ENCODE data around the gene RMND5B.

The RMND5B gene

GRCh38 chr5:178180141-178180863 is 49.5 kb downstream of the RMND5B start:
- DNase-seq (ENCODE audit: low spot score): no peak
- in situ Hi-C loops (cut with MboI; ENCODE audit: low sequenced_read_pairs, unreplicated experiment): no loop called here
- no peak for TF ChIP-seq CTCF (IDR thresholded peaks at IDR 0.05; ENCODE audit: borderline replicate concordance, control extremely low read depth, extremely low read depth, insufficient read depth, missing control alignments)

- in situ Hi-C loops (cut with MboI; ENCODE audit: low sequenced_read_pairs, unreplicated experiment): no loop called here
- TF ChIP-seq CTCF (IDR thresholded peaks at IDR 0.05; ENCODE audit: borderline replicate concordance, control extremely low read depth, extremely low read depth, insufficient read depth, missing control alignments): no peak
- DNase-seq (ENCODE audit: low spot score): no peak
Observed at GRCh38 chr5:178182158-178182876, 51.5 kb downstream of the RMND5B start.

- in situ Hi-C loops (cut with MboI; ENCODE audit: low sequenced_read_pairs, unreplicated experiment): no loop called here
- DNase-seq (ENCODE audit: low spot score): no peak
- no peak for TF ChIP-seq CTCF (IDR thresholded peaks at IDR 0.05; ENCODE audit: borderline replicate concordance, control extremely low read depth, extremely low read depth, insufficient read depth, missing control alignments)
Observed at GRCh38 chr5:178186427-178186826, 55.6 kb downstream of the RMND5B start.

GRCh38 chr5:178187014-178187413 is 56.2 kb downstream of the RMND5B start, which contains the start of gene GMCL2:
TSS of gene GMCL2 (minus strand) at chr5:178187371. CDS start at chr5:178187299, 72 bp downstream.
- no peak for TF ChIP-seq CTCF (IDR thresholded peaks at IDR 0.05; ENCODE audit: borderline replicate concordance, control extremely low read depth, extremely low read depth, insufficient read depth, missing control alignments)
- in situ Hi-C loops (cut with MboI; ENCODE audit: low sequenced_read_pairs, unreplicated experiment): no loop called here
- DNase-seq (ENCODE audit: low spot score): no peak

- no peak for TF ChIP-seq CTCF (IDR thresholded peaks at IDR 0.05; ENCODE audit: borderline replicate concordance, control extremely low read depth, extremely low read depth, insufficient read depth, missing control alignments)
- DNase-seq (ENCODE audit: low spot score): no peak
- in situ Hi-C loops (cut with MboI; ENCODE audit: low sequenced_read_pairs, unreplicated experiment): no loop called here
Observed at GRCh38 chr5:178189433-178189832, 58.6 kb downstream of the RMND5B start.

GRCh38 chr5:178191661-178192060 is 60.8 kb downstream of the RMND5B start:
- no peak for TF ChIP-seq CTCF (IDR thresholded peaks at IDR 0.05; ENCODE audit: borderline replicate concordance, control extremely low read depth, extremely low read depth, insufficient read depth, missing control alignments)
- no peak for DNase-seq (ENCODE audit: low spot score)
- in situ Hi-C loops (cut with MboI; ENCODE audit: low sequenced_read_pairs, unreplicated experiment): no loop called here
